GM19240 (cell line): ENCODE measurements around the gene CCSER1.
"Not testable (repeated sequence)": the region's sequence is repeated elsewhere in the genome, so short reads cannot be mapped to it uniquely, and the experiment has no call there.

ENCODE experiments used
- DNase-seq: peaks from one replicate; pipeline ENCODE4 v3.0.0; 2011; ENCODE audit warnings: low spot score; ENCODE audit not compliant: insufficient read length

CCSER1 gene

GRCh38 chr4:90824266-90825150 is 697.3 kb downstream of the CCSER1 start:
- DNase-seq: no peak

- no peak for DNase-seq
Observed at GRCh38 chr4:90825849-90826248, 698.7 kb downstream of the CCSER1 start.

GRCh38 chr4:90833706-90834105 is 706.5 kb downstream of the CCSER1 start:
- no peak for DNase-seq

GRCh38 chr4:90837241-90837640 is 710.0 kb downstream of the CCSER1 start:
- no peak for DNase-seq

GRCh38 chr4:90838859-90839258 is 711.7 kb downstream of the CCSER1 start:
- DNase-seq: not testable (repeated sequence)

GRCh38 chr4:90840291-90840690 is 713.1 kb downstream of the CCSER1 start:
- DNase-seq: no peak

- DNase-seq: no peak
Observed at GRCh38 chr4:90840828-90841227, 713.6 kb downstream of the CCSER1 start.

GRCh38 chr4:90841676-90842075 is 714.5 kb downstream of the CCSER1 start:
- DNase-seq: no peak

- DNase-seq: no peak
Observed at GRCh38 chr4:90842960-90843359, 715.8 kb downstream of the CCSER1 start.

GRCh38 chr4:90844241-90844640 is 717.0 kb downstream of the CCSER1 start:
- DNase-seq: no peak

GRCh38 chr4:90845777-90846176 is 718.6 kb downstream of the CCSER1 start:
- no peak for DNase-seq

GRCh38 chr4:90852237-90852636 is 725.0 kb downstream of the CCSER1 start:
- no peak for DNase-seq

GRCh38 chr4:90855111-90855510 is 727.9 kb downstream of the CCSER1 start:
- DNase-seq: no peak

GRCh38 chr4:90857081-90857820 is 730.1 kb downstream of the CCSER1 start:
- DNase-seq: no peak

- DNase-seq: no peak
Observed at GRCh38 chr4:90875791-90876190, 748.6 kb downstream of the CCSER1 start.

GRCh38 chr4:90876296-90876695 is 749.1 kb downstream of the CCSER1 start:
- DNase-seq: no peak

GRCh38 chr4:90883519-90883918 is 756.3 kb downstream of the CCSER1 start:
- DNase-seq: no peak

- no peak for DNase-seq
Observed at GRCh38 chr4:90888571-90888970, 761.4 kb downstream of the CCSER1 start.

- no peak for DNase-seq
Observed at GRCh38 chr4:90889171-90889570, 762.0 kb downstream of the CCSER1 start.

GRCh38 chr4:90903413-90903812 is 776.2 kb downstream of the CCSER1 start:
- DNase-seq: not testable (repeated sequence)

- DNase-seq: no peak
Observed at GRCh38 chr4:90904021-90904420, 776.8 kb downstream of the CCSER1 start.

GRCh38 chr4:90906239-90906638 is 779.0 kb downstream of the CCSER1 start:
- no peak for DNase-seq
